Activated CD4-positive, CD25-positive, alpha-beta regulatory T cell treated with anti-CD3 and anti-CD28 coated beads, Interleukin-2, amount 50 U/mL, for 24 hours (primary cell): ENCODE measurements around the gene PALD1.

Experiments
- ATAC-seq, 2 donors: fragments of 150-1000 bp; cut with Tn5 transposase; one replicate each; pipeline ENCODE4 v1.10.0; 2021; ENCODE audit warnings: mild to moderate bottlenecking in 1 of 2, moderate library complexity in 1 of 2

PALD1 gene

DNA sequence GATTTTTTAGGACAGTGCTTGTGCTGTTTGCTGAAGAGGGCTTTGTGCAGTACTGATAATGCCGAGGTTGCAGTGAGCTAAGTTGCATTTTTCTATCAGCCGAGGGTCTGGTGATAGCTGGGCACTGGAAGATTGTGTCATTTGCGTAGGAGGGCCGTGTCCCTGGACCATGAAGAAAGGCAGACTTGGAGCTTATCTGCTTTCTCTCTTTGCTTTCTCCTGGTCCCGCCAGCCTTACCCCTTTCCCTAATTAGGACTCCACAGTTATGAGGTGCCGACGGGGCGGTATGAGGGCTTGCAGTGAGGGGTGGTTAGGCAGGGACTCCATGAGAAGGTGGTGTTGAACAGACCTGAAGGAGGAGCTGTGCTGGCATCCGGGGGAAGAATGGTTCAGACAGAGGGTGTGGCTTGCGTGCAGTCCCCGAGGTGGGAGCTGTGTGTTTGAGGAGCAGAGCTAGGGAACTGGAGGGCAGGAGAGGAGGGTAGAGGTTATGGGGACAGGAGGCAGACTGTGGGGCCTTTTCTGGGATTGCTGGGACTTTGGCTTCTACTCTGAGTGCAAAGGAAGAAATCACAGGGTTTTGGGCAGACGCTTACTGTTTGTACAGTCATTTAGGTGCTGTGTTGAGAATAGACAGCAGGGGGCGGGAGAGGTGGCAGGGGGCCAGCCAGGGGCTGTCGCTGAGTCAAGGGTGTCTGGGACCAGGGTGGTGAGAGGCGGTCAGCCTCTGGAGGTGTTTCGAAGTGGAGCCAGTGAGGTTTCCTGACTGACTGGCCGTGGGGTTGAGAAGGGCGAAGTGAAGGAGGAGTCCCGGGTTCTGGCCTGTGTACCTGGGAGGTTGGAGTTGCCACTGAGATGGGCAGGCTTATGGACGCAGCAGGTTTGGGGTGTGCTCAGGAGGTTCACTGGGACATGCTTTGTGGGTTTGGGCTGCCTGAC is 80.6 kb downstream of the PALD1 start:
- peak; percentile 86 for ATAC-seq

DNA sequence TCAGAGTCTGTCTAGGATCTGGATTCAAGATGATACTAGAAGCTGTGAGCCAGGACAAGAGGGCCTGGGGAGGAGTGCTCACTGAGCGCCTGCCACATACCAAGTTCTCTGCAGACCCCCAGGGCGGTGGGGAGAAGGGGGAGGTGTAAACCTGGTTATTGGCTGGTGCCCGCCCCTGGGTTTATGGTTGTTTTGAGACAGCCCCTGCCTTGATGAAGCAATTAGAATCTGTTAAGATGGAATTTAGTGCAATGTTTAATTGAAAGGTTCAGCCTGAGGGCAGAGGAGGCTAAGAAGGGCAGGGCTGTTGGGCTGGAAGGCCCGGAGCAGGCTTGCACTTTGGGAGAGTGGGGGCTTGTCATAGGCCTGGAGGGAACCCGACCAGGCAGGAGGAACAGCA is 81.3 kb downstream of the PALD1 start:
- no peak for ATAC-seq

DNA sequence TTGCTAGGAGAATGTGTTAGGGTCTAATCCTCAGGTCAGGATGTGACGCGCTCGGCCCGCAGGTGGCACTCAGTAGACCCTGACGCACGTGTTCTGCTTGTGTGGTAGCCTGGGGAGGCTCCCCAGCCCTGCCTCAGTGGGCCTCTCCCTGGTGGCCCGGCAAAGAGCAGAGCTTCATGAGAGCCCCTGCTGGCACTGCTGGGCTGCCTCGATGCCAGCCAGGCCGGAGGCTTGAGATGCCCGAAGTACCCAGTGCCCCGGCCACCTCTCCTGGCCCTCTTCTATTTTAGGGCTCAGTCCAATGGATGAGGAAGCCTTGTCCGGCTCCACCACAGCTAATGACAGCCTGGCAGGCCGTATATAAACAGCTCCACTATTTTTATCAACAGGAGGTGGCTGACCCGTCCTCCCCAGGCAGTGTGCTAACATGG is 82.0 kb downstream of the PALD1 start:
- no peak for ATAC-seq

DNA sequence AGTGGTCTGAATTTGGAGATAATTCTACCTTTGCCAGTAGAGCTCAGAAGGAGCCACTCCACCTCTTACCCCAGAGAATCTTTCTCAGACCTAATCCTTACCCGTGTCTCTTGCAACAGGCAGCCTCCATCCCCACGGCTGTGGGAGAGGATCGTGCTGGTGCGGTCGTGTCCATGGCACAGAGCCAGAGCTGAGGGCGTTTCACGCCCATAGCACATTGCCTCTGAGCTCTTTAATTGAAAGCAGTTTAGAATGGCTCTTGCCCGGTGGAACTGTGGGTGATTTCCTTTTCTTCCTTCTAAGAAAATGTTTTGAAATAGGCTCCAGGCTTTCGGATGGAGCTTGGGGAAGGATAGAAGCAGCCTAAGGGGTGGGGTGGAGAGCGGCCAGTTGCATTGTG is 82.5 kb downstream of the PALD1 start:
- ATAC-seq, result no peak

DNA sequence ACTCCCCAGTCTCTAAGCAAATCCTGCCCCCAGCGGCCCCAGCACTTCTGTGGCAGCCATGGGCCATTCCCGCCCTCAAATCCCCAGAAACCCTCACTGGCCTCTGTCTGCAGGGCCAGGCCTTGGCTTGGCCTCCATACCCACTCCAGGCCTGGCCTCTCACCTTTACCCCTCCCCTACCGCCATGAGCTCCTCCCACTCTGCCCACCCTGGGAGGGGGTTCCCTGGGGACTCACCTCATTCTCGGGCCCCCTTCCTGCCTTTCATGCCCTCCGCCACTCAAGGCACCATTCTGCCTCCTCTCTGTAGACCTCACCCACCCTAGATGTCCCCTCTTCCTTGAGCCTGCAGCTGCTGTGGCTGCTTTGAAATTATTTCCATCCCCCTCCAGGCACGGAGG is 83.0 kb downstream of the PALD1 start:
- no peak for ATAC-seq

DNA sequence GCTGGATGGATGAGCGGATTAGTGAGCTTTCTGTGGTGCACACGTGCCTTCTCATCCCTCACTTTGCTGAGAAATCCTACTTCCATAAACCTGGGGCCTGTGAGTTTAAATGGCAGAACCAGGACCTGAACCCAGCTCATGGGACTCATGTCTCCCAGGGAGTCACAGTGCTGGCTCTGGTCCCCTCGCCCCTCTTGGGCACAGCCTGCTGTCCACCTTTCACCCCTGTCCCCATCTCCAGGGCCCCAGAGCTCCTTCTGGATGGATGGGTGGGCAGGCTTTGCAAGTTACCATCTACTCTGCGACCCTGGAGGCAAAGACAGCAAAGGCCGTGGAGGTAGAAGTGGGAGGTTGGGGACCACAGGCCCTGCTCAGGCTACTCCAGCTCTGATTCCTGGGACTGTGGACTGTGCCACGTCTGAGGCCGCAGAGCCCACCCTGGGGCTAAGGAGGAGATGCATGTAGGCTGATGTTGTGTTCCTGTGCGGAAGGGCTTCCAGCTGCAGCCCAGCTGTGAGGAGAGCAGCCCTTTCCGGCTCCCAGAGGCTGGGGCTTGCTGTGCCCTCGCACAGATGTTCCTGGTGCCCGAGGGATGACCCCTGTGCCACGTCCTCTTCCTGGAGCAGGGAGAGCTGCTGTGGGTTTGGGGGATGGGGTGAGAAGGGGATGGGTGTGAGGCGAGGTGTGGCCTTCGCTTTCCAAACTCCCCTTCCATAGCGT is 83.6 kb downstream of the PALD1 start:
- no peak for ATAC-seq

DNA sequence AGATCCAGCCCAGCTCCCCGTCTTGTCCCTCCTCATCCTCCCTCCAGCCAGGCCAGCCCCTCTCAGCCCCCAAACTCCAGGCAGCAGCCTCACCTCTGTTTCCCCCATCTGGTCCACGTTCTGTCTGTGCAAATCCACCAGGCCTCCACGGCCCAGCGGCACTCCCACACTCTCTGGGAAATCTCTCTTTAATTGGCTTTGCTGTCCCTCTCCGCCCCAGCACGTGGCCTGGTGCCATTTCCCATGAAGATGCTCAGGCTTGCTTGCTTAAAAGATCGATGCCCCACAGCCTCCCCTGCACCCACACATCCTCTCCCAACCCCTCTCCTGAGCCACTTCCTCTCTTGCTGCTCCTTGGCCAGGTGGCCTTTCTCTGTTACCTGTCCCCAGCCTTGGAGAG is 84.7 kb downstream of the PALD1 start:
- ATAC-seq, result no peak

DNA sequence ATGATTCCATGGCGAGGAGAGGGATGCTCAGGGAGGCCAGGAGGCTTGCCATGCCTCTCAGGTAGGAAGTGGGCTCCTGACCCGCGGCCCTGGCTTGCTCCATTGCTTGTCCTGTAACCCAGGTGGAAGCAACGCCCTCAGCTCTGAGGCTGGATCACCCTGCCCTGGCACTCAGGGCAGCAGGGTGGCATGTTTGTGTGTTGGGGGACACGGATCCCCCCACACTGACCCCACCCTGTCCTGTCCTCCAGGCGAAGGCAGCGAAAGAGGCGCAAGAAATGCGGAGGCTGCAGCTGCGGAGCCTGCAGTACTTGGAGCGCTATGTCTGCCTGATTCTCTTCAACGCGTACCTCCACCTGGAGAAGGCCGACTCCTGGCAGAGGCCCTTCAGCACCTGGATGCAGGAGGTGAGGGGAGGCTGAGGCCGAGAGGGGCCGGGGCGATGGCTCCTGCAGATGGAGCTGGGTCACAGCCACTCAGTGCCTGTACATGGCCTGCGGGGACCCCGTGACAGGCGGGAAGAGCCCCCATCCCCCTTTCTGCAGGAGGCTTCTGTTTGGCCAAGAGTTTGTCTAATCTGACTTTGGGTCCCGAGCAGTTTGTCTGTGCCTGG is 85.7 kb downstream of the PALD1 start:
- no peak for ATAC-seq

DNA sequence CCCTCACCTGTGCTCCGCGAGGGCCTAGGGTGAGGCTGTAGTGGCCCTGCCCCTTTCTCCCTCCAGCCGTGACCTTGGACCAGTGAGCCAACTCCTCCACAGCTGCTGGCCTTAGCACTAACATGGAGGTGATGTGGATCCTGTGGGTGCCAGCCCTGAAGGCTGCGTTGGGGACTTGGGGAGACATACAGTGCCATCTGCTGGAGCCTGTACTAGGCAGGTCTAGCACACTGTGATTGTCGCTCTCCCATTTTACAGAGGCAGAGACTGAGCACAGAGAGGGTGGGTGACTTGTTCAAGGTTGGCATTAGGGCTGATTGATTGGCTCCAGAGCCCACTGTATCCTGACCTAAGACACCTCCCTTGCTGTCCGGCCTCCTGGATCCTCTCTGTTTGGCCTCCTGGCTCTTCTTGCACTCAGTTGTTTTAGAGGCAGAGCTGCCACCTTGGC is 86.4 kb downstream of the PALD1 start:
- no peak for ATAC-seq

DNA sequence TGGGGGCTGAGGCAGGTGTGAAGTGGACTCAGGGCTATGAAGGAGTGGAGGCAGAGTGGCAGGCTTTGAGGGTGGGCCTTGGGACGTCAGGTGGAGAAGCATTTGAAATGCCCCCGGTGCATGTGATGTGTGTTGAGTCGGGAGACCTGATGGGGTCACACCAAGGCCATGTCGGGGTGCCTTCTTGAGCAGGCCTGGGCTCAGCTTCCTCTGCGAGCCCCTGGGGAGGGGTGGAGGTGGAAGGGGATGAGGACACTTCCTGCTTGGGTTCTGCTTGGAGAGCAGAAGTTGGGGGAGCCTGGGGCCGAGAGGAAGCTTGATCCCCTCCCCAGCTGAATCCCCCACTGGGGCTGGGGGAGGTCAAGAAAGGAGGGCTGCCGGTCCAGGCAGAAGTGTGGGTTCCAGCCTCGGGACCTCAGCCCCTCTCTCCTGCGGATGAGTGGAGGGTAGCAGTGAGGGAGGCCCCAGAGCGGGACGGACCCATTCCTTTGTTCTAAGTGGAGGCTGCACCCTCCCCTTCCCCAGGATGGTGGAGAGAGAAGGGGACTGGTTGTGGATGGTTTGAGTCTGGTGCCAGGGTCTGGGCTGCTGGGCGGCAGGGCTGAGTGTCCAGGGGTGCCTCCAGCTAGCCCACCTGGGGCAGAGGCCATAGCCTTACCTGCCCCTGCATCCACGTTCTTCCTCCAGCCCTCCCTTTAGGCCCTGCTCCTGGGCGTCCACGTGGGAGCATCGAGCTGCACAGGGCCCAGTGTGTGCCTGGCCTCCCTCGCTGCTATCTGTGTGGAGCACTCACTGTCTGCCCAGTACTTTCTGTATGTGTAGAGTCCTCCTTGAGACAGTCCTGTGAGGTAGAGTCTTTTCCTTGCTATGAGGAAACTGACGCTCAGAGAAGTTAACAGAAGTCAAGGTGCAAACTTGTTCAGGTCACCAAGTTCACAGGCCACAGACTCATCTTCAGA is 87.3 kb downstream of the PALD1 start:
- ATAC-seq, result no peak

DNA sequence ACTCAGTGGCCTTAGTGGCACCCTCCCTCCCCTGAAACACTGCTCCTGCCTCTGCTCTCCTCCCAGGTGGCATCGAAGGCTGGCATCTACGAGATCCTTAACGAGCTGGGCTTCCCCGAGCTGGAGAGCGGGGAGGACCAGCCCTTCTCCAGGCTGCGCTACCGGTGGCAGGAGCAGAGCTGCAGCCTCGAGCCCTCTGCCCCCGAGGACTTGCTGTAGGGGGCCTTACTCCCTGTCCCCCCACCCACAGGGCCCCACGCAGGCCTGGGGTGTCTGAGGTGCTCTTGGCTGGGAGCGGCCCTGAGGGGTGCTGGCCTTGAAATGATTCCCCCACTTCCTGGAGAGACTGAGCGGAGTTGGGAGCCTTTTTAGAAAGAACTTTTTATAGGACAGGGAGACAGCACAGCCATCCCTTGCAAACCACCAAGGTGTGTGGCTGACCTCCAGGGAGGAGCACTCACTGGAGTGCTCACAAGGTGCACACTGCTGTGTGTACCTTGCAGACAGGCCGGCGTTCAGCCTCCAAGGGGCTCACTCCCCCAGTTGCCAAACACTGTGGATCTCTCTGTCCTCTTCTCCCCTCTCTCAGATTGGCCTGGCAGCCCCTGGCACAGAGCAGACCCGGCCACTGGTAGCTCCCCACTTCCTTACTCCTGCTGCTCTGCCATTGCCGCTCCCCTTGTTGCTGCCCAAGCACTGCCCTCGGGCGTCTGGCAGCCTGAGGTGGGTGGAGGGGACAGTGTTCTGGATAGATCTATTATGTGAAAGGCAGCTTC is 88.1 kb downstream of the PALD1 start:
- ATAC-seq, result no peak

DNA sequence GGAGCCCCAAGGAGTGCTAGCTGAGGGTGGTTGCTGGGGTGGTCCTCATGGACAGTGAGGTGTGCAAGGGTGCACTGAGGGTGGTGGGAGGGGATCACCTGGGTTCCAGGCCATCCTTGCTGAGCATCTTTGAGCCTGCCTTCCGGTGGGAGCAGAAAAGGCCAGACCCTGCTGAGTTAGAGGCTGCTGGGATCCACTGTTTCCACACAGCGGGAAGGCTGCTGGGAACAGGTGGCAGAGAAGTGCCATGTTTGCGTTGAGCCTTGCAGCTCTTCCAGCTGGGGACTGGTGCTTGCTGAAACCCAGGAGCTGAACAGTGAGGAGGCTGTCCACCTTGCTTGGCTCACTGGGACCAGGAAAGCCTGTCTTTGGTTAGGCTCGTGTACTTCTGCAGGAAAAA is 89.0 kb downstream of the PALD1 start:
- ATAC-seq, result no peak

DNA sequence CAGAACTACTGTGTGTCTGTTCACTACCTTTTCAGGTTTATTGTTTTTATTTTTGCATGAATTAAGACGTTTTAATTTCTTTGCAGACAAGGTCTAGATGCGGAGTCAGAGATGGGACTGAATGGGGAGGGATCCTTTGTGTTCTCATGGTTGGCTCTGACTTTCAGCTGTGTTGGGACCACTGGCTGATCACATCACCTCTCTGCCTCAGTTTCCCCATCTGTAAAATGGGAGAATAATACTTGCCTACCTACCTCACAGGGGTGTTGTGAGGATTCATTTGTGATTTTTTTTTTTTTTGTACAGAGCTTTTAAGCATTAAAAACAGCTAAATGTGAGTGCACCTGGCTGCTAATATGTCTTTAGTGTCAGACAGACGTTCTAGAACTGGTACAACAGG is 89.5 kb downstream of the PALD1 start:
- no peak for ATAC-seq

DNA sequence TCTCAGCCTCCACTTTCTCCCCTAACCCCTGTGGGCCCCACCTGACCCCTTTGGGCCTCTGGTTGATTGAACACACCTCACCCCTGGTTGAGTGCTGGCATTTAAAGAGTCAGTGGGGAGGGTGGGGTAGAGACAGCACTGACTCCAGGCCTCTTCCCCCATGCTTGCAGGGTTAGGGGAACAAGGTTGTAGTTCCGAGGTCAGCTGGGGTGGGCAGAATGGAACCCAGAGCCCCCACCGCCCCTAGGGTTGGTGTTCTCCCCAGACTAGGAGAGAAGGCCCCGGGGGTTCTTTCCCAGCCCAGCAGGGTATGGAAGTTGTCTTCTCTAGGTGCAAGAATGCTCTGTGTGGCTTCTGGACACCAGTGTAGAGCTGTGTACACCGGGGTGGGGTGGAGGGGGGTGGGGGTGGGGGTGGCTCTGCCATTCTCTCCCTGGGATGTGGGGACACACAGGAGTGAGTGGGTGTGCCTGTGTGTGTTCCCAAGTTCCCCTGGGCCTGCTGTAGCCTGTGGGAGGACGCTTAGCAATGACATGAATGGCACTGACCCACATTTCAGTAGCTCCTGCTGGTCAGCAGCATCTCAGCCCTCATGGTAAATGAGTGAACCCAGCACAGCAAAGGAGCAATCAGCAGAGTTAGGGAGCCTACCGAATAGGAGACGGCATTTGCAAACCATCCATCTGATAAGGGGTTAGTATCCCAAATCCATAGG is 90.4 kb downstream of the PALD1 start:
- no peak for ATAC-seq

DNA sequence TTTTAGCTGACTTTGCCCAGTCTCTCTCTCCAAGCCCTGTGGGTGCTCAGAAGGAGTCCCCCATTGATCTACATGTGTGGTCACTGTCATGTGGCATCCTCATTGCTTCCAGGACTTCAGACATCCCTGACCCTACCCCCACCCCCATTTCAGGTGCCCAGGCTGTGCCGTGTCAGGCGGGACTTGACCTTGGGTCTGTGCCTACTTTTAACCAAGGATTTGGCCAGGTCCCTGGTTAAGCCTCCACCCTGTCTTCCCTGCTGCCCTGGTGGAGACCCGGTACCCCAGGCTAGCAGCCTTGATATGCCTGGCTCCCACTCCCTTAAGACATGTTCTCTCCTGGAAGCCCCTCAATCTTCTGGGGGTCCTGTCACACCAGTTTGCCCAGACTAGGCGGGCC is 92.7 kb downstream of the PALD1 start:
- no peak for ATAC-seq

DNA sequence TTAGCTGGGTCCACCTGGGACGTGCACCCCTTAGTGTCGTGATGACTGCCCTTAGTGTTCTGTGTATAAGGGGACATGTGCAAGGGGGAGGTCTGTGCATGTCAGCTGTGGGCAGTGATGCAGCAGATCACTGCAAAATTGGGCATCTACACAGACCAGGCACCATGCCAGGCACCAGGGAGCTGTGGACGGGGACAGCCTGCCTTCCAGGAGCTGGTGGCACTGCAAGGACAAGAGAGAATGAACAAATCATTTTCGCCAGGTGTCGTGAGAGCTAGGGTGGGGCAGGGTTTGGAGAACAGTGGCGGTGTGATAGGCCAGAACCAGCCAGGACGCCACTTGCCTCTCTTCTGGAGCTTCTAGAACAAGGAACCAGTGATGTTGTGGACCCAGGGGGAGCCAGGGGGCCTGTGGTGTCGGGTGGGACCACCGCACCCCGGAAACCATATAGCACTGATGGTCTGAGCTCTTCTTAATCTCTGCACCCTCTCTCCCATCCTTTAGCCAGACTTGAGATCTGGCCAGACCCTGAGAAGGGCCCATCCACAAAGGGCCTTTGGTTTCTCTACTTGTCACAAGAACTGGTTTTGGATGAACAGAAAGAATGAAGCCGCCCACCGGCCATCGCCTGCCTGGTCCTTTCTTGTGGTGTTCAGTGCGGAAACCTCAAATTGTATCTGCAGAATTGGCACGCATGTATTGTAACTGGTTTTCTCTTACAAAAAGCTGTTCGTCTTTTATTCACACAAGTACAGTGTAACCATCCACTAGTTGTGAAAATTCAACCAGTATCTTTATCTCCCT is 93.3 kb downstream of the PALD1 start:
- no peak for ATAC-seq

DNA sequence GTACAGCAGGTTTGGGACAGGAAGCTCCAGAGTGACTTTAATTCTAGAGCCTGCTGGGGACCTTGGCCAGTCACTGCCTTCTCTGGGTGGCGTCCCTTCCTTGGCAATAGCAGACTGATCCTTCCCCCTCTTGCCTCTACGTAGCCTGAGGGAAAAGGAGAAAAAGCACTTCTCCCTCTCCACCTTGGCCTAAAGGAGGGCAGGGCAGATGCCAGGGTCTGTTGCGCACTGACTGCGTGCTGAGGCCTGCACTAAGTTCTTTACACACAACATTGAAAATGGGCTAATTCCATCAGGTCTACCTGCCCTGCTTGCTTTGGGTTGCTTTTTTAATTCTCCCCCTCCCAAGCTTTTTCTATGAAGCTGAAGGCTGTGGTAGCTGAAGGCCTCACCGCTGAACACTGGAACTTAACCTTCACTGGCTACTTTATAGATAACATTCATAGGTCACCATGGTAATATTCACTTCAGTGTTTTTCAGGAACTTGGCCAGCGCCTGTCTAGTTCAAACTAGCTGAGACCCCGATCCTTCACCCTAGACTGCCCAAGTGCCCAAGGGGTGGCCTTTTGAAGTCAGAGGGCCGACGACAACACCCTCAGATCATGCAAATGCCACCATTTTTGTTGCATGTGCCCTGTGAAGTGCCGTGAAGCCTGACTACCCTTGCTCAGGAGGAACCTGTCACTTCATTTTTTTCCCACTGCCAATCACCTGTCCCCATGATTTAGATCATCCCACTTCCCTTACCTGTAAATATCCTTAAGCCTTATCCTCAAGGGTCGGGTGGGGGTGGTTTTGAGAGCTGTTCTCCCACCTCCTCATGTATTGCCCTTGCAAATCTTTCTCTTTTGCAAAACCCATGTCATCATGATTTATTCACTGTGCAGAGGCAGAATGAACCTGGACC is 95.3 kb downstream of the PALD1 start:
- ATAC-seq, result no peak

DNA sequence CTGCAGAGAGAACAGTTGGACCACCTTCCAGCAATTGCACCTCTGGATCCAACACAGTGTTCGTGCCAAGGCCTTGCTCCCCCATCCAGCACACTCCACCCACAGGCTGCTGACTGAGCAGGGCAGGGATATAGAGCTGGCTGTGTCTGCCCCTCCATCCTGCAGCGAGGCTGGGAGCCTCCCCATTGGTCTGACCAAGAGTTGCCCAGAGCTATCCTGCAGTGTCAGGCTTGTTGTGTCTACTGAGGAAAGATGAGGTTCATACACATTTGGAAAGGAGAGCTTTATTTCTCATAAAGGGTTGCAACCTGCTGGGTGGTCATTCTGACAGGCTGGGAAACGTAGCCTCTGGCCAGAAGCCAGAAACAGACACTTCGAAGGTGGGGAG is 96.9 kb downstream of the PALD1 start:
- no peak for ATAC-seq
